Measurements from ENCODE around the gene HLCS. TPM values are rescaled to one million over a fixed set of nuclear protein-coding genes. Genes with fewer than 3 reads are reported as not detected.

HLCS gene
- polyA plus RNA-seq, 1 of the 3 experiments (the other 2 are of a cell fraction) = 13.0 TPM

GRCh38 chr21:36745459-36745858 lies 221.0 kb downstream of the HLCS start:
- no peak for DNase-seq
- Histone ChIP-seq H3K4me1 (ENCODE audit: control insufficient read depth in 1 of 2, insufficient read depth in 2 of 2, low read depth in 1 of 2, low read length in 1 of 2) (peaks cover 6 to 14% of the 10 kb centered on the region in 2 experiments; a peak in 1 of 4 replicates), H3K4me3 (ENCODE audit: low read depth in 2 of 2, low read length in 1 of 2) (no peak overlapping the region), H3K4me2 (no peak overlapping the region), H3K36me3 (replicated peaks in 1 of 2; ENCODE audit: control insufficient read depth in 1 of 2, insufficient read depth in 2 of 2, low read length in 1 of 2) (peaks cover 0 to 5% of the 10 kb centered on the region in 2 experiments), H3K9me3 (no peaks in the 10 kb centered on the region), H3K79me2 (ENCODE audit: insufficient read depth) (no peaks in the 10 kb centered on the region), H3K27ac (ENCODE audit: low read depth in 2 of 2, low read length in 1 of 2) (no peak overlapping the region), H2AFZ (ENCODE audit: low read depth) (no peak overlapping the region), H3K27me3 (ENCODE audit: insufficient read depth) (no peaks in the 10 kb centered on the region; the same call in 1 of the 2 replicates), H3K9me2 (no peaks in the 10 kb centered on the region), H3F3A (replicated peaks; ENCODE audit: insufficient read depth) (no peaks in the 10 kb centered on the region), H3K9ac (no peak overlapping the region), H4K20me1 (ENCODE audit: insufficient read depth) (no peaks in the 10 kb centered on the region)
- ChIA-PET POLR2A (interaction anchor here (0.6 kb wide), 1 partner anchor 27 kb away, joined by 4 read pairs; no protein-coding TSS in a partner anchor), CTCF (interaction anchor here (0.9 to 3.4 kb wide), 3 partner anchors 109 to 182 kb away, joined by 4 to 13 read pairs (median 5); no protein-coding TSS in a partner anchor)
- WGBS (ENCODE audit: low lambda C conversion rate) = 78% methylated on average over 2 of the region's 5 CpGs
- TF ChIP-seq MEF2A (IDR thresholded peaks at IDR 0.05; ENCODE audit: borderline replicate concordance, low read depth) (no peak), ZBTB33 (IDR thresholded peaks at IDR 0.05; ENCODE audit: borderline replicate concordance, low read depth) (no peak), TAF1 (IDR thresholded peaks at IDR 0.05; ENCODE audit: borderline replicate concordance, low read depth, low read length) (no peak), FOXM1 (IDR thresholded peaks at IDR 0.05; ENCODE audit: low read depth) (no peak), YY1 (IDR thresholded peaks at IDR 0.05; ENCODE audit: low read depth) (no peak), ELF1 (IDR thresholded peaks at IDR 0.05) (no peak), CTCF (IDR thresholded peaks at IDR 0.05) (no peak), CHD2 (IDR thresholded peaks at IDR 0.05; ENCODE audit: low read length, partially characterized antibody) (no peak), EP300 (IDR thresholded peaks at IDR 0.05; ENCODE audit: borderline replicate concordance in 1 of 2, low read depth in 1 of 2, low read length in 1 of 2) (no peak), JUND (IDR thresholded peaks at IDR 0.05) (no peak), MXI1 (IDR thresholded peaks at IDR 0.05; ENCODE audit: low read depth, low read length) (no peak), POLR2AphosphoS5 (IDR thresholded peaks at IDR 0.05; ENCODE audit: low read depth, low read length) (no peak), RAD21 (IDR thresholded peaks at IDR 0.05; ENCODE audit: low read length) (no peak), MAX (IDR thresholded peaks at IDR 0.05; ENCODE audit: low read depth) (no peak), FOXJ3 (CRISPR knock-in tag; IDR thresholded peaks at IDR 0.05) (no peak), RFX5 (IDR thresholded peaks at IDR 0.05; ENCODE audit: low read length) (no peak), IRF3 (IDR thresholded peaks at IDR 0.05; ENCODE audit: low read depth, low read length) (no peak), REST (IDR thresholded peaks at IDR 0.05; ENCODE audit: low read depth, low read length) (no peak), TEAD4 (IDR thresholded peaks at IDR 0.05; ENCODE audit: borderline replicate concordance, insufficient read depth) (no peak), SIN3A (IDR thresholded peaks at IDR 0.05; ENCODE audit: borderline replicate concordance, low read depth, low read length) (no peak)
